Measurements from ENCODE around the gene SST.

Gene SST

GRCh38 chr3:187629711-187630110, 40.5 kb downstream of the SST start:
- DNase-seq (ENCODE audit: low read depth), result no peak

- DNase-seq (ENCODE audit: low read depth), result no peak
Observed at GRCh38 chr3:187628169-187628568, 42.0 kb downstream of the SST start.

- DNase-seq (ENCODE audit: low read depth), result no peak
Observed at GRCh38 chr3:187626581-187626980, 43.6 kb downstream of the SST start.

- no peak for DNase-seq (ENCODE audit: low read depth)
Observed at GRCh38 chr3:187624588-187624987, 45.6 kb downstream of the SST start.

- DNase-seq (ENCODE audit: low read depth), result no peak
Observed at GRCh38 chr3:187623285-187623814, 46.8 kb downstream of the SST start.

- no peak for DNase-seq (ENCODE audit: low read depth)
Observed at GRCh38 chr3:187621881-187622280, 48.3 kb downstream of the SST start.

- no peak for DNase-seq (ENCODE audit: low read depth)
Observed at GRCh38 chr3:187619461-187619860, 50.7 kb downstream of the SST start.

Measured in T follicular helper cell (primary cell).